B cell (primary cell): ENCODE data around the gene QTRT2. TPM values are rescaled to one million over a fixed set of nuclear protein-coding genes. Genes with fewer than 3 reads are reported as not detected.

Experiments
- ATAC-seq: fragments of 200-7000 bp; cut with Tn5 transposase; one replicate; pipeline ENCODE4 v1.10.0; 2021; ENCODE audit warnings: low read depth, mild to moderate bottlenecking, moderate number of reproducible peaks, moderate library complexity
- CTCF ChIA-PET: fragments of 350-600 bp; sonication (Branson Sonifier 250); formaldehyde crosslinking; loops from one replicate; lab custom pipeline; 2021; ENCODE audit warnings: antibody characterized with exemption, inconsistent platforms; lab: Charles Lee
- POLR2A ChIA-PET: fragments of 350-600 bp; sonication (Branson Sonifier 250); formaldehyde crosslinking; loops from one replicate; lab custom pipeline; 2021; ENCODE audit warnings: antibody characterized with exemption; lab: Charles Lee
- DNase-seq: peaks from one replicate; pipeline ENCODE4 v3.0.0; 2013
- H2AFZ ChIP-seq: 2 replicates; pipeline ENCODE4 v1.6.1; 2012; ENCODE audit warnings: mild to moderate bottlenecking, low read depth, low read length; ENCODE audit not compliant: insufficient read depth, poor library complexity, severe bottlenecking
- H3K27ac ChIP-seq, 2 donors: 1 replicate in 1 of 2; 2 replicates in 1 of 2; pipeline ENCODE4 v1.5.1; 2012 to 2013; ENCODE audit warnings: low read length in 2 of 2, mild to moderate bottlenecking in 2 of 2, moderate library complexity in 1 of 2
- H3K27me3 ChIP-seq, 4 experiments: fragments of 200-600 bp in 1 of 4; sonication (generic) in 1 of 4; replicated peaks in 1 of 4; 1 replicate in 2 of 4; 2 replicates in 2 of 4; pipeline versions ENCODE4 v1.6.1 to v1.7.0; 2013 to 2016; ENCODE audit warnings: low read length in 3 of 4, mild to moderate bottlenecking in 2 of 4, mixed read lengths in 1 of 4, moderate library complexity in 1 of 4; ENCODE audit not compliant: insufficient read depth in 4 of 4, control insufficient read depth in 3 of 4; ENCODE audit errors: control extremely low read depth in 1 of 4
- H3K36me3 ChIP-seq, 2 experiments: replicated peaks in 1 of 2; 1 replicate in 1 of 2; 2 replicates in 1 of 2; pipeline versions ENCODE4 v1.6.1 to v1.7.1; 2013; ENCODE audit warnings: low read length in 1 of 2; ENCODE audit not compliant: insufficient read depth in 2 of 2, control insufficient read depth in 1 of 2; ENCODE audit errors: control extremely low read depth in 1 of 2, extremely low read depth in 1 of 2
- H3K4me1 ChIP-seq, 2 donors: fragments of 200-600 bp in 1 of 2; sonication (generic) in 1 of 2; 1 replicate in 1 of 2; 2 replicates in 1 of 2; pipeline versions ENCODE4 v1.5.1 to v1.6.1; 2013 to 2017; ENCODE audit warnings: low read length in 2 of 2; ENCODE audit not compliant: control insufficient read depth in 2 of 2, insufficient read depth in 2 of 2
- H3K4me2 ChIP-seq: replicated peaks from 2 replicates; pipeline ENCODE3; 2012; ENCODE audit warnings: mild to moderate bottlenecking, low read depth, low read length; ENCODE audit not compliant: poor library complexity, severe bottlenecking
- H3K4me3 ChIP-seq, 5 experiments: fragments of 200-600 bp in 1 of 5; sonication (generic) in 1 of 5; 1 replicate in 3 of 5; 2 replicates in 2 of 5; pipeline versions ENCODE4 v1.5.1 to v1.7.0; 2011 to 2016; ENCODE audit warnings: low read length in 4 of 5, mild to moderate bottlenecking in 4 of 5, low read depth in 2 of 5, control low read depth in 1 of 5, moderate library complexity in 1 of 5; ENCODE audit not compliant: insufficient read depth in 1 of 5; ENCODE audit errors: control extremely low read depth in 1 of 5, extremely low read depth in 1 of 5
- H3K79me2 ChIP-seq: fragments of 200-600 bp; sonication (generic); one replicate; pipeline ENCODE4 v1.6.0; 2016; ENCODE audit warnings: low read length; ENCODE audit not compliant: control insufficient read depth, insufficient read depth
- H3K9ac ChIP-seq: fragments of 200-600 bp; sonication (generic); 2 replicates; pipeline ENCODE4 v1.6.1; 2017; ENCODE audit warnings: mild to moderate bottlenecking, low read length, moderate library complexity
- H3K9me3 ChIP-seq, 3 donors: one replicate each; pipeline versions ENCODE4 v1.6.1 to v1.7.1; 2013; ENCODE audit warnings: low read length in 2 of 3; ENCODE audit not compliant: control insufficient read depth in 2 of 3, insufficient read depth in 1 of 3; ENCODE audit errors: control extremely low read depth in 1 of 3
- H4K20me1 ChIP-seq: 2 replicates; pipeline ENCODE4 v1.6.0; 2012; ENCODE audit warnings: mild to moderate bottlenecking, low read length; ENCODE audit not compliant: insufficient read depth, control insufficient read depth, poor library complexity, severe bottlenecking
- H3K27ac Mint-ChIP-seq: one replicate; pipeline ENCODE4 v1.8.0; 2021; ENCODE audit warnings: mixed read lengths
- H3K27me3 Mint-ChIP-seq: one replicate; pipeline ENCODE4 v1.8.0; 2021; ENCODE audit warnings: mixed read lengths
- H3K4me1 Mint-ChIP-seq: one replicate; pipeline ENCODE4 v1.8.0; 2021; ENCODE audit warnings: mixed read lengths
- H3K4me3 Mint-ChIP-seq: one replicate; pipeline ENCODE4 v1.8.0; 2021; ENCODE audit warnings: mixed read lengths
- H3K9me3 Mint-ChIP-seq: one replicate; pipeline ENCODE4 v1.8.0; 2022; ENCODE audit warnings: mixed read lengths; ENCODE audit not compliant: insufficient read depth
- EZH2 ChIP-seq: IDR thresholded peaks from 2 replicates; pipeline ENCODE4 v1.6.1; 2012; ENCODE audit warnings: borderline replicate concordance, low read depth, mild to moderate bottlenecking, moderate library complexity, low read length; ENCODE audit not compliant: insufficient read depth, poor library complexity, severe bottlenecking
- WGBS: methylation state at CpG from one replicate; pipeline ENCODE4 v1.1.5; 2013; ENCODE audit warnings: missing lambda C conversion rate; ENCODE audit not compliant: insufficient coverage; 5-methylcytosine and 5-hydroxymethylcytosine counted together
- intact Hi-C: fragments of 100-400 bp; cut with micrococcal nuclease; formaldehyde crosslinking; loops from one replicate; pipeline ENCODE4 v1.10.0; 2022
- polyA plus RNA-seq: library from polyadenylated mRNA; depleted of rRNA; stranded (reverse); fragments of >200 nt; gene quantifications from 2 replicates; pipeline ENCODE4 v1.2.3, GENCODE V29; 2012
- total RNA-seq, 2 donors: library from RNA; stranded (reverse); fragments of 120-200 nt in 1 of 2; gene quantifications; 1 replicate in 1 of 2; 2 replicates in 1 of 2; pipeline versions ENCODE4 v1.2.3 to v1.2.4, GENCODE V29; 2013 to 2022
- TF ChIP-seq, protein P1 (sequence below): fragments of 200-600 bp; IDR thresholded peaks from one replicate; pipeline ENCODE4 v1.8.0; 2022; ENCODE audit warnings: antibody characterized with exemption, mild to moderate bottlenecking

Gene QTRT2
- total and polyA plus RNA-seq, 2 donors (not counting 1 experiment from before 2014, with no cell fraction given) = 15.8 to 59.5 TPM

DNA sequence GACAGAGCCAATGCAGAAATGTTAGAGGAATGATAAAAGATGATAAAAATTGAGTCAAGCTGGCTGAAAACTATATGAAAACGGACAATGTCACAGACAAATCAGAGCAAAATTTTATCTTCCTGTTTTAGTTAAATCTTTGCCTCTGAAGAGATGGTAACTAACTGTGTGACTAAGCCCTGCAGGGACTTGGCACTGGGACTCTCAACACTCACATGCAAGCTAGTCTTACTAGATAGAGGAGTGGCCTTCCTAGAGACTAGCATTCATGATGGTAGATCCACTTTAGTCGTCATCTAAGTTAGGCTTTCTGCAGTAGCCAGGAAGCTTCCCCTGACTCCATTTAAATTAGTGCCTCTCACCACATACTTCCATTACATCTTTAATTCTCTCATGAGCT, 4.3 kb upstream of the QTRT2 start:
- ATAC-seq = no peak
- no peak for DNase-seq
- Mint-ChIP-seq H3K9me3 (no peaks in the 10 kb centered on the region), H3K27me3 (no peaks in the 10 kb centered on the region), H3K4me3 (no peak overlapping the region), H3K4me1 (peaks cover 20% of the 10 kb centered on the region), H3K27ac (no peak overlapping the region)
- Histone ChIP-seq H3K27me3 (no peaks in the 10 kb centered on the region), H3K27ac (no peak overlapping the region), H3K4me3 (no peak overlapping the region), H2AFZ (no peak overlapping the region), H3K4me2 (no peak overlapping the region), H3K79me2 (peaks cover 12% of the 10 kb centered on the region), H3K9ac (no peak overlapping the region), H3K36me3 (peaks cover 0 to 2% of the 10 kb centered on the region in 2 experiments), H3K4me1 (peaks cover 5 to 10% of the 10 kb centered on the region in 2 donors), H4K20me1 (no peaks in the 10 kb centered on the region), H3K9me3 (no peaks in the 10 kb centered on the region)
- POLR2A ChIA-PET = no interaction called here
- CTCF ChIA-PET = no interaction called here
- no CpG with 5 or more reads among the region's 2 CpGs for WGBS
- TF ChIP-seq EZH2 = no peak
- TF ChIP-seq, protein P1, sequence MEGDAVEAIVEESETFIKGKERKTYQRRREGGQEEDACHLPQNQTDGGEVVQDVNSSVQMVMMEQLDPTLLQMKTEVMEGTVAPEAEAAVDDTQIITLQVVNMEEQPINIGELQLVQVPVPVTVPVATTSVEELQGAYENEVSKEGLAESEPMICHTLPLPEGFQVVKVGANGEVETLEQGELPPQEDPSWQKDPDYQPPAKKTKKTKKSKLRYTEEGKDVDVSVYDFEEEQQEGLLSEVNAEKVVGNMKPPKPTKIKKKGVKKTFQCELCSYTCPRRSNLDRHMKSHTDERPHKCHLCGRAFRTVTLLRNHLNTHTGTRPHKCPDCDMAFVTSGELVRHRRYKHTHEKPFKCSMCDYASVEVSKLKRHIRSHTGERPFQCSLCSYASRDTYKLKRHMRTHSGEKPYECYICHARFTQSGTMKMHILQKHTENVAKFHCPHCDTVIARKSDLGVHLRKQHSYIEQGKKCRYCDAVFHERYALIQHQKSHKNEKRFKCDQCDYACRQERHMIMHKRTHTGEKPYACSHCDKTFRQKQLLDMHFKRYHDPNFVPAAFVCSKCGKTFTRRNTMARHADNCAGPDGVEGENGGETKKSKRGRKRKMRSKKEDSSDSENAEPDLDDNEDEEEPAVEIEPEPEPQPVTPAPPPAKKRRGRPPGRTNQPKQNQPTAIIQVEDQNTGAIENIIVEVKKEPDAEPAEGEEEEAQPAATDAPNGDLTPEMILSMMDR = no peak
- intact Hi-C loops = loop anchor here (10.0 kb wide), 1 partner anchor 1093 kb away; the partner anchor contains the start of gene ZBTB20

DNA sequence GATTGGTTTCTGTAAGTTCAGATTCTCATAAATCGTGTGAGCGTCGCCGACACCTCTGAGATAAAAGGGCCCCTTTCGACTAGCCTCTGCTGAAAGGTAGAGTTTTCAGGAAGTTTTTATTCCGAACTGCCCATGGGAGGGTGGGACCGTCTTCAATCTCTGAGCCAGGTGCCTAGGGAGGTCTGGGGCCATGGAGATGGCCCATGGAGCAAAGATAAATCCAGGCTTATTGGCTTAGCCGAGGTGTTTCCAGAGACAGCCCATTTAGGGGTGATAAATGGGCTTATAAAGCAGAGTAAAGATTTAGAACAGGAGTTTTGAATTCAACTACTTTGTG, 442 bp downstream of the QTRT2 start:
- no peak for ATAC-seq

More for the DNA sequence above, 442 bp downstream of the QTRT2 start:
- H3K27me3 ChIP-seq = no peaks in the 10 kb centered on the region
- peak overlapping the region; percentile 71 to 100 (median 74) for H3K4me3 ChIP-seq
- ChIA-PET POLR2A (interaction anchor here (1.0 to 2.5 kb wide), 2 partner anchors 51 to 1495 kb away, joined by 3 to 10 read pairs; partner anchors contain the start of genes ATG3 and SLC35A5), CTCF (interaction anchor here (1.0 kb wide), 1 partner anchor 52 kb away, joined by 4 read pairs; no protein-coding TSS in a partner anchor)
- WGBS = 1% methylated on average over 7 of the region's 8 CpGs
- H3K27ac Mint-ChIP-seq = peak overlapping the region; percentile 96
- H3K4me1 ChIP-seq = peaks cover 39 to 48% of the 10 kb centered on the region in 2 donors
- H3K79me2 ChIP-seq = peaks cover 59% of the 10 kb centered on the region
- H3K4me2 ChIP-seq = peak overlapping the region; percentile 79
- peak overlapping the region; percentile 95 for H3K4me3 Mint-ChIP-seq
- H3K9me3 ChIP-seq = no peaks in the 10 kb centered on the region
- H3K27ac ChIP-seq = peak overlapping the region; percentile 68 to 93
- H3K4me1 Mint-ChIP-seq = peaks cover 62% of the 10 kb centered on the region
- peak overlapping the region; percentile 89 for H3K9ac ChIP-seq
- no peaks in the 10 kb centered on the region for H3K27me3 Mint-ChIP-seq
- no peaks in the 10 kb centered on the region for H3K9me3 Mint-ChIP-seq
- H2AFZ ChIP-seq = peak overlapping the region; percentile 92
- peaks cover 1% of the 10 kb centered on the region for H4K20me1 ChIP-seq
- no peak for TF ChIP-seq EZH2
- TF ChIP-seq, protein P1 = no peak
- intact Hi-C loops = loop anchor here (2.0 to 10.0 kb wide), 3 partner anchors 158 to 1088 kb away; partner anchors contain the start of genes SPICE1 and ZBTB20
- no peak for DNase-seq
- H3K36me3 ChIP-seq = peaks cover 0 to 4% of the 10 kb centered on the region in 2 experiments
